T47D (cell line): ENCODE measurements around the gene NRDE2.

Experiments
- DNase-seq, 2 experiments: peaks; one replicate each; pipeline versions ENCODE4 v3.0.0 to v3.0.0-alpha.2; 2011 to 2012; ENCODE audit warnings: low read depth in 1 of 2, low spot score in 1 of 2
- JUND ChIP-seq: IDR thresholded peaks from 2 replicates; pipeline ENCODE4 v1.6.1; 2012; ENCODE audit warnings: low read depth
- in situ Hi-C: cut with HindIII; loops from 2 replicates; pipeline ENCODE4 v1.10.0; 2016; ENCODE audit warnings: low sequenced_read_pairs, low pct_unique_long_range_greater_than_20kb

NRDE2 gene

GRCh38 chr14:90331497-90332270 is at the start of gene NRDE2:
Gene NRDE2 (minus strand): TSS chr14:90331941. CDS start chr14:90331904, 37 bp downstream.
- peak; percentile 77 to 99 for DNase-seq
- no peak for TF ChIP-seq JUND
- in situ Hi-C loops, result no loop called here

GRCh38 chr14:90381011-90381786 is 49.5 kb upstream of the NRDE2 start:
- in situ Hi-C loops, result no loop called here
- TF ChIP-seq JUND, result no peak

GRCh38 chr14:90379106-90379505 is 47.4 kb upstream of the NRDE2 start:
- TF ChIP-seq JUND, result no peak
- in situ Hi-C loops, result no loop called here
- DNase-seq, result no peak

More at GRCh38 chr14:90381011-90381786, 49.5 kb upstream of the NRDE2 start:
- no peak for DNase-seq

- in situ Hi-C loops, result no loop called here
- TF ChIP-seq JUND, result no peak
- DNase-seq, result no peak
Measured at GRCh38 chr14:90378249-90378648, 46.5 kb upstream of the NRDE2 start.

GRCh38 chr14:90375934-90376333 is 44.2 kb upstream of the NRDE2 start:
- no peak for DNase-seq
- in situ Hi-C loops, result no loop called here

GRCh38 chr14:90374813-90375212 is 43.1 kb upstream of the NRDE2 start:
- DNase-seq, result no peak
- no peak for TF ChIP-seq JUND
- in situ Hi-C loops, result no loop called here

More at GRCh38 chr14:90375934-90376333, 44.2 kb upstream of the NRDE2 start:
- TF ChIP-seq JUND, result no peak

GRCh38 chr14:90373887-90374286 is 42.1 kb upstream of the NRDE2 start:
- no peak for TF ChIP-seq JUND
- in situ Hi-C loops, result no loop called here
- peak in 1 of 2 experiments; percentile 30 for DNase-seq

GRCh38 chr14:90368946-90369721 is 37.4 kb upstream of the NRDE2 start:
- in situ Hi-C loops, result no loop called here
- no peak for TF ChIP-seq JUND
- no peak for DNase-seq

- TF ChIP-seq JUND, result no peak
- no peak for DNase-seq
- in situ Hi-C loops, result no loop called here
Measured at GRCh38 chr14:90362558-90362896, 30.8 kb upstream of the NRDE2 start.

GRCh38 chr14:90361865-90362557 is 30.3 kb upstream of the NRDE2 start:
- DNase-seq, result no peak
- no peak for TF ChIP-seq JUND
- in situ Hi-C loops, result no loop called here

- in situ Hi-C loops, result no loop called here
- no peak for TF ChIP-seq JUND
- no peak for DNase-seq
Measured at GRCh38 chr14:90358359-90358758, 26.6 kb upstream of the NRDE2 start.

GRCh38 chr14:90356925-90357324 is 25.2 kb upstream of the NRDE2 start:
- DNase-seq, result no peak
- in situ Hi-C loops, result no loop called here
- TF ChIP-seq JUND, result no peak
